ENCODE measurements around the gene LRCH2.

The LRCH2 gene

DNA sequence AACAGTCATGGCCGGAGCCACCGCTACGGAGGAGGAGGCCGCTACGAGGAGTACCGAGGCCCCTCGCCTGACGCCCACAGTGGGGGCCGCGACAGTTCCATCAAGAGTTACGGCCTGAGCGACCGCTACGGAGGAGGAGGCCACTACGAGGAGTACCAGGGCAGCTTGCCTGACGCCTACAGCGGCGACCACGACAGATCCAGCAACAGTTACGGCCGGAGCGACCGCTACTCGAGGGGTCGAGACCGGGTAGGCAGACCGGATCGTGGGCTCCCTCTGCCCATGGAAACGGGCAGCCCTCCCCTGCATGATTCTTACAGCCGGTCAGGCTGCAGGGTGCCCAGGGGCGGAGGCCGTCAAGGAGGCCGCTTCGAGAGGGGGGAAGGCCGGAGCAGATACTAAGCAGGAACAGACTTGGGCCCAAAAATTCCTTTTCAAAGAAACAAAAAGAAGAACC lies 41.6 kb downstream of the LRCH2 start:
- DNase-seq: no peak

DNA sequence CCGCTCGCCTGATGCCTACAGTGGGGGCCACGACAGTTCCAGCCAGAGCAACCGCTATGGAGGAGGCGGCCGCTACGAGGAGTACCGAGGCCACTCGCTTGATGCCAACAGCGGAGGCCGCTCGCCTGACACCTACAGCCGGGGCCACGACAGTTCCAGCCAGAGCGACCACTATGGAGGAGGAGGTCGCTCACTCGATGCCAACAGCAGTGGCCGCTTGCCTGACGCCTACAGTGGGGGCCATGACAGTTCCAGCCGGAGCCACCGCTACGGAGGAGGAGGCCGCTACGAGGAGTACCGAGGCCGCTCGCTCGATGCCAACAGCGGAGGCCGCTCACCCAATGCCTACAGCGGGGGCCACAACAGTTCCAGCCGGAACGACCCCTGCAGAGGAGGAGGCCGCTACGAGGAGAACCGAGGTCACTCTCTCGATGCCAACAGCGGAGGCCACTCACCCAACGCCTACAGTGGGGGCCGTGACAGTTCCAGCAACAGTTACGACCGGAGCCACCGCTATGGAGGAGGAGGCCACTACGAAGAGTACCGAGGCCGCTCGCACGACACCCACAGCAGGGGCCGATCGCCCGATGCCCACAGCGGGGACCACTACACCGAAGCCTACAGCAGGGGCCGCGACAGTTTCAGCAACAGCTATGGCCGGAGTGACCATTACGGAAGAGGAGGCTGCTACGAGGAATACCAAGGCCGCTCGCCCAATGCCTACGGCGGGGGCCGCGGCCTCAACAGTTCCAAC lies 42.2 kb downstream of the LRCH2 start:
- no peak for DNase-seq

- no peak for DNase-seq
Measured at GRCh38 chrX:115190636-115191489, 43.0 kb downstream of the LRCH2 start.

- no peak for DNase-seq
Measured at GRCh38 chrX:115189646-115190635, 44.0 kb downstream of the LRCH2 start.

DNA sequence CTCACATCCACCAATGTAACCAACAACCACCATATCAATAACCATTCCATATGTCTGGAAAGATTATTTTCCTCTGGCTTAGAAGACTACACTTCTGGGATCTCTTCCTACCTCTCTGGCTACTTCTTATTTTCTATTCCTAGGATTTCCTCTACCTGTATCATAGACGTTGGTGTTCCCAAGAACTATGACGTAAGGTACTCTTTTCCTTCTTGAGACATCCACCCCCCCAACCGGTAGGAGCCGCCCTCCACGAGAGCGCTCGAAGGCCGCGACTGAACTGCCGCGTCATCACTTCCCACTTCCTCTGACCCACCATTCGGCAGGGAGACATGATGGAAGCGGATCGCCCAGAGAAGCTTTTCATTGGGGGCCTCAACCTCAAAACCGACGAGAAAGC lies 44.8 kb downstream of the LRCH2 start, which contains the start of gene RBMXL3:
RBMXL3 (plus strand) TSS at position 301 of the 400 bp plus-strand sequence; CDS start at position 333, 32 bp downstream.
- DNase-seq: no peak

- DNase-seq: no peak
Measured at GRCh38 chrX:115183980-115184379, 49.9 kb downstream of the LRCH2 start.

- no peak for DNase-seq
Measured at GRCh38 chrX:115178473-115178872, 55.4 kb downstream of the LRCH2 start.

- DNase-seq: no peak
Measured at GRCh38 chrX:115177932-115178331, 56.0 kb downstream of the LRCH2 start.

GRCh38 chrX:115174548-115174947 lies 59.3 kb downstream of the LRCH2 start:
- no peak for DNase-seq

GRCh38 chrX:115173181-115173580 lies 60.7 kb downstream of the LRCH2 start:
- no peak for DNase-seq

DNA sequence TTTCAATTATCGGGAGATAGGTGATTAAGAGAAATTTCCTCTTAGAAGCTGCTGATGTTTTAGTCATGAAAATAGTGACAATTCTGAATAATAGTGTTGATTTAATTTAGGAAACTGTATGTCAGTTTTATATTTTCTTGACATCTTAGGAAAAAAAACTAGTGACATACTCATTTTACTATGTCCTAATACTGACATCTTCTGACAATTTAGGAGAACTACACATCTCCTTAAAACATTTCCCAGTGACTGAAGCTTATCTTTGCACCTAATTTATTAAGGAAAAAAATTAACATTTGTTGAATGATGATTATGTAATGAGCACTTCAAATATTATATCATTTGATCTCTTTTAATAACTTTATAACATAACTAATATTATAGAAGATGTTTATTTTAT lies 86.7 kb downstream of the LRCH2 start:
- no peak for DNase-seq

DNA sequence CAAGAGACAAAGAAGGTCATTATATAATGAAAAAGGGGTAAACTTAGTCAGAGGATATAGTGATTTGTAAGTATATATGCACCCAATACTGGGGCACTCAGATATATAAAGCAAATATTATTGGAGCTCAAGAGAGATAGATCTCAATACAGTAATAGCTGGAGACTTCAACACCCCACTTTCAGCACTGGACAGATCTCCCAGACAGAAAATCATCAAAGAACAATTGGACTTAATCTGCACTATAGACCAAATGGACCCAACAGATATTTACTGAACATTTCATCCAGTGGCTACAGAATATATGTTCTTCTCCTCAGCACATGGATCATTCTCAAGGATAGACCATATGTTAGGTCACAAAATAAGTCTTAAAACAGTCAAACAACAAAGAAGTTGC lies 91.8 kb downstream of the LRCH2 start:
- DNase-seq: no peak

- DNase-seq: no peak
Measured at GRCh38 chrX:115138040-115138439, 95.9 kb downstream of the LRCH2 start.

DNA sequence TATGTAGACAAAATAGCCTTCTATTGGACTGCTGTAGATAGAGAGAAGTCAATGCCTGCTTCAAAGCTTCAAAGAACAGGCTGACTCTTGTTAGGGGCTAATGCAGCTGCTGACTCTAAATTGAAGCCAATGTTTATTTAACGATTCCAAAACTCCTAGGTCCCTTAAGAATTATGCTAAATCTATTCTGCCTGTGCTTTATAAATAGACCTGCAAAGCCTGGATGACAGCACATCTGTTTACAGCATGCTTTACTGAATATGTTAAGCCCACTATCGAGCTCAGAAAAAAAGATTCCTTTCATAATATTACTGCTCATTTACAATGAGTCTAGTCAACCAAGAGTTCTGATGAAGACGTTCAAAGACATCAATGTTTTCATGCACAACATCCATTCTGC lies 99.5 kb downstream of the LRCH2 start:
- no peak for DNase-seq

DNA sequence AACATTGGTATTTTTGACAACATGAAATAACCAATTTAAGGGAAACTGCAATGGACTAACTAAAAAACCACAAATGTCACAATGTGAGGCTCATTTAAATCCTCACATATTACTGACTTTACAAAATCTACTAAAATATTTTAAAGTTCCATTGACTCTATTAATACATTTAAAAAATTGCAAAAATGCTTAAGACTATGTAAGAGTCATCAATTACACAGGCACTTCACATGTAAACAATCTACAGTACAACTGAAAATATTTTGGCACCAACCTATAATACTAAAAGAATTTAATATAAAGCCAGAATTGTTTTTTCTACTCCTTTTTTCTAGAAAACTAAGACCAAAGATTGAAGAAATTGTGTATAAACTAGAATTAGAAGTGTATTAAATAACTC lies 121.5 kb downstream of the LRCH2 start:
- DNase-seq: no peak

GRCh38 chrX:115098897-115099296 lies 135.0 kb downstream of the LRCH2 start:
- no peak for DNase-seq

DNA sequence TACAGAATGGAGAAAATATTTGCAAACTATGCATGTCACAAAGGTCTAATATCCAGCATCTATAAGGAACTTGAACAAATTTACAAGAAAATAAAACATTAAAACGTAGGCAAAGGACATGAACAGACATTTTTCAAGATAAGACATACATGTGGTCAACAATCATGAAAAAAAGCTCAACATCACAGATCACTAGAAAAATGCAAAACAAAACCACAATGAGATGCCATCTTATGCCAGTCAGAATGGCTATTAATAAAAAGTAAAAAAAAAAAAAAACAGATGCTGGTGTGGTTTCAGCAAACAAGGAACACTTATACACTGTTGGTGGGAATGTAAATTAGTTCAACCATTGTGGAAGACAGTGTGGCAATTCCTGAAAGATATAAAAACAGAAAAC lies 140.7 kb downstream of the LRCH2 start:
- DNase-seq: no peak

- no peak for DNase-seq
Measured at GRCh38 chrX:115089419-115089818, 144.5 kb downstream of the LRCH2 start.

GRCh38 chrX:115068896-115069295 lies 165.0 kb downstream of the LRCH2 start:
- no peak for DNase-seq

GRCh38 chrX:115067812-115068211 lies 166.1 kb downstream of the LRCH2 start:
- DNase-seq: no peak

- DNase-seq: no peak
Measured at GRCh38 chrX:115065304-115065703, 168.6 kb downstream of the LRCH2 start.
